Measurements from ENCODE around the gene SYNDIG1. TPM values are rescaled to one million over a fixed set of nuclear protein-coding genes. Genes with fewer than 3 reads are reported as not detected.

The SYNDIG1 gene
- total and polyA plus RNA-seq, 9 of the 15 experiments (the other 6 are each of a cell fraction or from before 2014, with no cell fraction given) = not detected

GRCh38 chr20:24423390-24424313, 45.8 kb upstream of the SYNDIG1 start:
- WGBS (ENCODE audit: insufficient coverage, low coverage, missing lambda C conversion rate) = under 1% methylated on average over 11 of the region's 11 CpGs
- CTCF ChIA-PET (ENCODE audit: low intra/inter-chr PET ratio) = no interaction called here

DNA sequence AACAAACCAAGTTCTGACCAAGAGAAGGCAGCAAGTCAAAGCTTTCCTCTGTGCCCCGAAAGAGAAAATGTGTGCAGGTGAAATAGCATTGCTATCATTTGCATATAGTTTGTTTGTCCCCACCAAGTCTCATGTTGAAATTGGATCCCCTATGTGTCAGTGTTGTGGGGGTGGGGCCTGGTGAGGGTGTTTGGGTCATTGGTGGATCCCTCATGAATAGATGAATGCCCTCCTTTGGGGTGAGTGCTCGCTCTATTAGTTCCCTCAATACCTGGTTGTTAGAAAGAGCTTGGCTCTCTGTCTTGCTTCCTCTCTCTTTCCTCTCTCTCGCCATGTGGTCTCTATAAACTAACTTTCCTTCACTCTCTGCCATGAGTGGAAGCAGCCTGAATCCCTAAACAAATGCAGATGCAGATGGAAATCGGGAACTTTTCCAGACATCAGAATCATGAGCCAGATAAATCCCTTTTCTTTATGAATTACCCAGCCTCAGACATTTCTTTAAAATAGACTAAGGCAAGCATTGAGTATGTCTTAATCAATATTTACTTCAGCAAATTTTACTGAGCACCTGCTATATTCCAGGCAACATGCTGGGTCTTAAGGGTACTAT, 43.8 kb upstream of the SYNDIG1 start:
- Histone ChIP-seq H3K4me1 (replicated peaks in 1 of 2; ENCODE audit: control insufficient read depth in 2 of 2, insufficient read depth in 2 of 2, low read length in 2 of 2) (no peaks in the 10 kb centered on the region; a peak in 1 of 5 replicates), H3K27ac (ENCODE audit: extremely low read depth, low read depth, low read length) (no peak overlapping the region), H4K20me1 (replicated peaks; ENCODE audit: control insufficient read depth, insufficient read depth, low read length) (no peaks in the 10 kb centered on the region), H3K9me3 (replicated peaks; ENCODE audit: control insufficient read depth, insufficient read depth, low read depth, low read length) (no peaks in the 10 kb centered on the region), H3K9ac (ENCODE audit: insufficient read depth in 1 of 2, low read depth in 2 of 2, low read length in 2 of 2) (no peak overlapping the region), H2AFZ (ENCODE audit: low read depth, low read length) (no peak overlapping the region), H3K4me2 (ENCODE audit: insufficient read depth, low read length) (no peak overlapping the region), H3K79me2 (ENCODE audit: control insufficient read depth, insufficient read depth, low read length) (no peaks in the 10 kb centered on the region), H3K27me3 (ENCODE audit: control insufficient read depth in 2 of 2, insufficient read depth in 2 of 2, low read length in 2 of 2) (no peaks in the 10 kb centered on the region), H3K36me3 (ENCODE audit: control insufficient read depth, insufficient read depth, low read length) (no peaks in the 10 kb centered on the region), H3K4me3 (no peak overlapping the region), H3K9me1 (ENCODE audit: control insufficient read depth, insufficient read depth, low read length) (no peaks in the 10 kb centered on the region)
- ChIA-PET CTCF (ENCODE audit: low intra/inter-chr PET ratio) (no interaction called here), POLR2A (interaction anchor here (0.7 kb wide), 1 partner anchor 161 kb away, joined by 3 read pairs; no protein-coding TSS in a partner anchor)
- in situ Hi-C loops (cut with MboI) (no loop called here), intact Hi-C loops (cut with micrococcal nuclease) (no loop called here)
- WGBS (ENCODE audit: insufficient coverage, low coverage, missing lambda C conversion rate) = 0% methylated on average over 4 of the region's 4 CpGs
- FAIRE-seq (no peak), ATAC-seq (no peak), DNase-seq (ENCODE audit: extremely low read depth in 1 of 4, low spot score in 3 of 4) (no peak)
- no TSS peak for BruUV-seq (replicated peaks)
- no peak for TF ChIP-seq HMGN3 (IDR thresholded peaks at IDR 0.05; ENCODE audit: borderline replicate concordance, extremely low read depth, insufficient read length, low read depth, low read length)
- TF ChIP-seq ZNF318 (IDR thresholded peaks at IDR 0.05; ENCODE audit: borderline replicate concordance in 1 of 2, low read depth in 1 of 2) = no peak

More at GRCh38 chr20:24423390-24424313, 45.8 kb upstream of the SYNDIG1 start:
- Histone ChIP-seq H3K4me1 (replicated peaks in 1 of 2; ENCODE audit: control insufficient read depth in 2 of 2, insufficient read depth in 2 of 2, low read length in 2 of 2) (no peaks in the 10 kb centered on the region; a peak in 1 of 5 replicates), H3K9me3 (replicated peaks; ENCODE audit: control insufficient read depth, insufficient read depth, low read depth, low read length) (no peaks in the 10 kb centered on the region), H3K4me3 (no peak overlapping the region), H3K36me3 (ENCODE audit: control insufficient read depth, insufficient read depth, low read length) (no peaks in the 10 kb centered on the region), H3K79me2 (ENCODE audit: control insufficient read depth, insufficient read depth, low read length) (no peaks in the 10 kb centered on the region), H3K9ac (ENCODE audit: insufficient read depth in 1 of 2, low read depth in 2 of 2, low read length in 2 of 2) (no peak overlapping the region), H3K4me2 (ENCODE audit: insufficient read depth, low read length) (no peak overlapping the region), H2AFZ (ENCODE audit: low read depth, low read length) (no peak overlapping the region), H3K27ac (ENCODE audit: extremely low read depth, low read depth, low read length) (no peak overlapping the region), H4K20me1 (replicated peaks; ENCODE audit: control insufficient read depth, insufficient read depth, low read length) (no peaks in the 10 kb centered on the region), H3K9me1 (ENCODE audit: control insufficient read depth, insufficient read depth, low read length) (no peaks in the 10 kb centered on the region), H3K27me3 (ENCODE audit: control insufficient read depth in 2 of 2, insufficient read depth in 2 of 2, low read length in 2 of 2) (no peaks in the 10 kb centered on the region)
- in situ Hi-C loops (cut with MboI) (no loop called here), intact Hi-C loops (cut with micrococcal nuclease) (no loop called here)
- POLR2A ChIA-PET = no interaction called here
- FAIRE-seq (no peak), ATAC-seq (no peak), DNase-seq (ENCODE audit: extremely low read depth in 1 of 4, low spot score in 3 of 4) (no peak)
- no TSS peak for BruUV-seq (replicated peaks)
- TF ChIP-seq NFYB (IDR thresholded peaks at IDR 0.05; ENCODE audit: extremely low read depth, insufficient read length) (no peak), GABPB2 (CRISPR knock-in tag; conservative IDR thresholded peaks at IDR 0.05) (no peak), ZNF263 (CRISPR knock-in tag; IDR thresholded peaks at IDR 0.05; ENCODE audit: borderline replicate concordance) (no peak), MAFF (IDR thresholded peaks at IDR 0.05; ENCODE audit: low read length) (no peak), SMAD4 (CRISPR knock-in tag; conservative IDR thresholded peaks at IDR 0.05) (no peak)
